Stimulated activated CD8-positive, alpha-beta memory T cell treated with anti-CD3 and anti-CD28 coated beads, Interleukin-7, amount 100 ng/mL, for 1 hour (primary cell): Measurements from ENCODE around the gene PARD3.
"Not testable (repeated sequence)": the region's sequence is repeated elsewhere in the genome, so short reads cannot be mapped to it uniquely, and the experiment has no call there.

Experiments used
- DNase-seq, 2 donors: peaks; one replicate each; pipeline ENCODE4 v3.0.0-alpha.2; 2020; ENCODE audit warnings: low read depth in 2 of 2

PARD3 gene

GRCh38 chr10:34766811-34767494, 48.1 kb downstream of the PARD3 start:
- DNase-seq: no peak

- DNase-seq: no peak
Measured at GRCh38 chr10:34766266-34766600, 48.9 kb downstream of the PARD3 start.

- DNase-seq: no peak
Measured at GRCh38 chr10:34764472-34764946, 50.6 kb downstream of the PARD3 start.

- DNase-seq: no peak
Measured at GRCh38 chr10:34762603-34763299, 52.3 kb downstream of the PARD3 start.

GRCh38 chr10:34762156-34762555, 52.9 kb downstream of the PARD3 start:
- no peak for DNase-seq

GRCh38 chr10:34761453-34761852, 53.6 kb downstream of the PARD3 start:
- no peak for DNase-seq

GRCh38 chr10:34760606-34761005, 54.5 kb downstream of the PARD3 start:
- no peak for DNase-seq

GRCh38 chr10:34759837-34760215, 55.3 kb downstream of the PARD3 start:
- no peak for DNase-seq

- no peak for DNase-seq
Measured at GRCh38 chr10:34759161-34759836, 55.8 kb downstream of the PARD3 start.

GRCh38 chr10:34758447-34758996, 56.6 kb downstream of the PARD3 start:
- no peak for DNase-seq

- no peak for DNase-seq
Measured at GRCh38 chr10:34757933-34758332, 57.2 kb downstream of the PARD3 start.

GRCh38 chr10:34757181-34757580, 57.9 kb downstream of the PARD3 start:
- not testable (repeated sequence) for DNase-seq

GRCh38 chr10:34756584-34756983, 58.5 kb downstream of the PARD3 start:
- DNase-seq: no peak

- DNase-seq: no peak
Measured at GRCh38 chr10:34753014-34753757, 61.9 kb downstream of the PARD3 start.

- DNase-seq: no peak
Measured at GRCh38 chr10:34751272-34751671, 63.8 kb downstream of the PARD3 start.

GRCh38 chr10:34750795-34751194, 64.3 kb downstream of the PARD3 start:
- DNase-seq: not testable (repeated sequence)

GRCh38 chr10:34748767-34749166, 66.3 kb downstream of the PARD3 start:
- DNase-seq: no peak

GRCh38 chr10:34748357-34748756, 66.7 kb downstream of the PARD3 start:
- DNase-seq: no peak

GRCh38 chr10:34746094-34746493, 69.0 kb downstream of the PARD3 start:
- DNase-seq: no peak

- no peak for DNase-seq
Measured at GRCh38 chr10:34745244-34745643, 69.9 kb downstream of the PARD3 start.

- DNase-seq: no peak
Measured at GRCh38 chr10:34744590-34744989, 70.5 kb downstream of the PARD3 start.

GRCh38 chr10:34743814-34744213, 71.3 kb downstream of the PARD3 start:
- no peak for DNase-seq
